Right renal pelvis (tissue), 4 donors: ENCODE measurements around the gene KRTAP16-1. TPM values are rescaled to one million over a fixed set of nuclear protein-coding genes. Genes with fewer than 3 reads are reported as not detected.

Source experiments
- polyA plus RNA-seq, 4 donors: library from polyadenylated mRNA; unstranded; fragments of 120-200 nt; gene quantifications; one replicate each; pipeline ENCODE4 v1.2.1, GENCODE V29; 2013; ENCODE audit not compliant: insufficient read length in 4 of 4

Gene KRTAP16-1
- polyA plus RNA-seq, 4 donors: not detected

Other genes starting within 250 kb of the KRTAP16-1 start
- gene KRTAP2-3, start 249.2 kb downstream of the KRTAP16-1 start, polyA plus RNA-seq: not detected
- gene KRTAP2-4, start 243.4 kb downstream of the KRTAP16-1 start, polyA plus RNA-seq: not detected
- not detected for gene KRTAP4-7, start 225.2 kb downstream of the KRTAP16-1 start, polyA plus RNA-seq
- gene KRTAP4-8, start 211.2 kb downstream of the KRTAP16-1 start, polyA plus RNA-seq: not detected
- not detected for gene KRTAP4-16, start 207.1 kb downstream of the KRTAP16-1 start, polyA plus RNA-seq
- not detected for gene KRTAP4-9, start 203.9 kb downstream of the KRTAP16-1 start, polyA plus RNA-seq
- not detected for gene KRTAP4-11, start 190.9 kb downstream of the KRTAP16-1 start, polyA plus RNA-seq
- not detected for gene KRTAP4-12, start 185.1 kb downstream of the KRTAP16-1 start, polyA plus RNA-seq
- not detected for gene KRTAP4-6, start 168.8 kb downstream of the KRTAP16-1 start, polyA plus RNA-seq
- not detected for gene KRTAP4-5, start 159.5 kb downstream of the KRTAP16-1 start, polyA plus RNA-seq
- not detected for gene KRTAP4-4, start 148.6 kb downstream of the KRTAP16-1 start, polyA plus RNA-seq
- gene KRTAP4-3, start 141.1 kb downstream of the KRTAP16-1 start, polyA plus RNA-seq: not detected
- gene KRTAP4-2, start 131.1 kb downstream of the KRTAP16-1 start, polyA plus RNA-seq: not detected
- gene KRTAP4-1, start 124.4 kb downstream of the KRTAP16-1 start, polyA plus RNA-seq: not detected
- not detected for gene KRTAP9-1, start 119.4 kb downstream of the KRTAP16-1 start, polyA plus RNA-seq
- gene KRTAP9-2, start 82.7 kb downstream of the KRTAP16-1 start, polyA plus RNA-seq: not detected
- not detected for gene KRTAP9-3, start 76.9 kb downstream of the KRTAP16-1 start, polyA plus RNA-seq
- gene KRTAP9-8, start 71.3 kb downstream of the KRTAP16-1 start, polyA plus RNA-seq: not detected
- not detected for gene KRTAP9-4, start 59.6 kb downstream of the KRTAP16-1 start, polyA plus RNA-seq
- not detected for gene KRTAP9-9, start 53.9 kb downstream of the KRTAP16-1 start, polyA plus RNA-seq
- gene KRTAP9-6, start 43.9 kb downstream of the KRTAP16-1 start, polyA plus RNA-seq: under 1 TPM in 1 of 4 donors, not detected in 3; 0.05 TPM
- gene KRTAP9-7, start 33.6 kb downstream of the KRTAP16-1 start, polyA plus RNA-seq: not detected
- gene KRTAP29-1, start 6.5 kb downstream of the KRTAP16-1 start, polyA plus RNA-seq: not detected
- not detected for gene KRTAP17-1, start 6.4 kb upstream of the KRTAP16-1 start, polyA plus RNA-seq
- not detected for gene KRT33A, start 41.5 kb upstream of the KRTAP16-1 start, polyA plus RNA-seq
- under 1 TPM in 1 of 4 donors, not detected in 3; 0.03 TPM for gene KRT33B, start 60.5 kb upstream of the KRTAP16-1 start, polyA plus RNA-seq
- gene KRT34, start 73.0 kb upstream of the KRTAP16-1 start, polyA plus RNA-seq: not detected
- gene KRT31, start 88.3 kb upstream of the KRTAP16-1 start, polyA plus RNA-seq: not detected
- not detected for gene KRT37, start 115.3 kb upstream of the KRTAP16-1 start, polyA plus RNA-seq
- gene KRT38, start 131.7 kb upstream of the KRTAP16-1 start, polyA plus RNA-seq: not detected
- not detected for gene KRT32, start 158.1 kb upstream of the KRTAP16-1 start, polyA plus RNA-seq
- under 1 TPM in 1 of 4 donors, not detected in 3; 0.06 TPM for gene KRT35, start 171.8 kb upstream of the KRTAP16-1 start, polyA plus RNA-seq
- gene KRT36, start 180.6 kb upstream of the KRTAP16-1 start, polyA plus RNA-seq: not detected
- gene KRT13, start 196.3 kb upstream of the KRTAP16-1 start, polyA plus RNA-seq: 1 to 10 TPM in 2 of 4 donors, under 1 TPM in 2; 0.21 to 6.2 (median 1.2) TPM
- 1 to 10 TPM in 2 of 4 donors, under 1 TPM in 2; 0.68 to 2.9 (median 1.2) TPM for gene KRT15, start 209.6 kb upstream of the KRTAP16-1 start, polyA plus RNA-seq
- 100 to 1,000 TPM; 143 to 231 (median 189) TPM for gene KRT19, start 219.0 kb upstream of the KRTAP16-1 start, polyA plus RNA-seq